SK-N-SH treated with all-trans-retinoic acid at 6 μM for 48 hours (cell line): ENCODE data around the gene JCAD.

Experiments
- ARNTL ChIP-seq: fragments of 450-650 bp; formaldehyde crosslinking; IDR thresholded peaks from 2 replicates; pipeline ENCODE4 v1.5.0; 2020; ENCODE audit warnings: low read depth, mild to moderate bottlenecking, moderate library complexity, borderline replicate concordance
- CREB5 ChIP-seq: fragments of 250-450 bp; sonication (Bioruptor Pico); IDR thresholded peaks from 2 replicates; pipeline ENCODE4 v1.5.1; 2020; ENCODE audit warnings: low read depth, mild to moderate bottlenecking, moderate library complexity
- CSDC2 ChIP-seq: fragments of 250-450 bp; sonication (Bioruptor Pico); IDR thresholded peaks from 2 replicates; pipeline ENCODE4 v1.5.0; 2020; ENCODE audit warnings: mild to moderate bottlenecking, moderate library complexity
- CSRNP3 ChIP-seq: fragments of 250-450 bp; sonication (Bioruptor Pico); IDR thresholded peaks from 2 replicates; pipeline ENCODE4 v1.5.1; 2021; ENCODE audit warnings: mild to moderate bottlenecking, moderate library complexity
- ESRRG ChIP-seq: fragments of 250-450 bp; sonication (Bioruptor Pico); IDR thresholded peaks from 2 replicates; pipeline ENCODE4 v1.6.1; 2021; ENCODE audit warnings: mild to moderate bottlenecking
- OSR1 ChIP-seq: fragments of 250-450 bp; sonication (Bioruptor Pico); IDR thresholded peaks from 2 replicates; pipeline ENCODE4 v1.8.0; 2022; ENCODE audit warnings: moderate library complexity, mild to moderate bottlenecking, inconsistent platforms
- RARB ChIP-seq: fragments of 250-450 bp; sonication (Bioruptor Pico); IDR thresholded peaks from 2 replicates; pipeline ENCODE4 v1.8.0; 2021; ENCODE audit warnings: mild to moderate bottlenecking, moderate library complexity
- SNAI2 ChIP-seq: fragments of 250-450 bp; sonication (Bioruptor Pico); IDR thresholded peaks from 2 replicates; pipeline ENCODE4 v1.5.0; 2020; ENCODE audit warnings: mild to moderate bottlenecking, moderate library complexity
- TCF4 ChIP-seq: fragments of 250-450 bp; sonication (Bioruptor Pico); IDR thresholded peaks from 2 replicates; pipeline ENCODE4 v1.8.0; 2021; ENCODE audit warnings: mild to moderate bottlenecking, moderate library complexity, borderline replicate concordance
- TOX ChIP-seq: fragments of 250-450 bp; sonication (Bioruptor Pico); IDR thresholded peaks from 2 replicates; pipeline ENCODE4 v1.8.0; 2021; ENCODE audit warnings: mild to moderate bottlenecking, moderate library complexity, borderline replicate concordance
- ZFP30 ChIP-seq: fragments of 450-650 bp; formaldehyde crosslinking; IDR thresholded peaks from 2 replicates; pipeline ENCODE4 v1.5.0; 2022; ENCODE audit warnings: mild to moderate bottlenecking, moderate library complexity
- TF ChIP-seq, protein P1 (sequence below): fragments of 250-450 bp; sonication (Bioruptor Pico); IDR thresholded peaks from 2 replicates; pipeline ENCODE4 v1.8.0; 2020; ENCODE audit warnings: mild to moderate bottlenecking, moderate library complexity, borderline replicate concordance
- TF ChIP-seq, protein P2 (sequence below): fragments of 250-450 bp; sonication (Bioruptor Pico); IDR thresholded peaks from 2 replicates; pipeline ENCODE4 v1.8.0; 2021; ENCODE audit warnings: low read depth, mild to moderate bottlenecking, moderate library complexity, borderline replicate concordance

- TF ChIP-seq OSR1 (CRISPR knock-in tag) (no peak), CSDC2 (CRISPR knock-in tag) (no peak), RARB (CRISPR knock-in tag) (no peak), CSRNP3 (CRISPR knock-in tag) (no peak), ZFP30 (CRISPR knock-in tag) (no peak), TOX (CRISPR knock-in tag) (no peak), CREB5 (CRISPR knock-in tag) (no peak), SNAI2 (CRISPR knock-in tag) (no peak), ARNTL (no peak), ESRRG (CRISPR knock-in tag) (no peak), TCF4 (CRISPR knock-in tag) (no peak)
- TF ChIP-seq, protein P1, sequence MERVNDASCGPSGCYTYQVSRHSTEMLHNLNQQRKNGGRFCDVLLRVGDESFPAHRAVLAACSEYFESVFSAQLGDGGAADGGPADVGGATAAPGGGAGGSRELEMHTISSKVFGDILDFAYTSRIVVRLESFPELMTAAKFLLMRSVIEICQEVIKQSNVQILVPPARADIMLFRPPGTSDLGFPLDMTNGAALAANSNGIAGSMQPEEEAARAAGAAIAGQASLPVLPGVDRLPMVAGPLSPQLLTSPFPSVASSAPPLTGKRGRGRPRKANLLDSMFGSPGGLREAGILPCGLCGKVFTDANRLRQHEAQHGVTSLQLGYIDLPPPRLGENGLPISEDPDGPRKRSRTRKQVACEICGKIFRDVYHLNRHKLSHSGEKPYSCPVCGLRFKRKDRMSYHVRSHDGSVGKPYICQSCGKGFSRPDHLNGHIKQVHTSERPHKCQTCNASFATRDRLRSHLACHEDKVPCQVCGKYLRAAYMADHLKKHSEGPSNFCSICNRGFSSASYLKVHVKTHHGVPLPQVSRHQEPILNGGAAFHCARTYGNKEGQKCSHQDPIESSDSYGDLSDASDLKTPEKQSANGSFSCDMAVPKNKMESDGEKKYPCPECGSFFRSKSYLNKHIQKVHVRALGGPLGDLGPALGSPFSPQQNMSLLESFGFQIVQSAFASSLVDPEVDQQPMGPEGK (CRISPR knock-in tag): no peak
- TF ChIP-seq, protein P2, sequence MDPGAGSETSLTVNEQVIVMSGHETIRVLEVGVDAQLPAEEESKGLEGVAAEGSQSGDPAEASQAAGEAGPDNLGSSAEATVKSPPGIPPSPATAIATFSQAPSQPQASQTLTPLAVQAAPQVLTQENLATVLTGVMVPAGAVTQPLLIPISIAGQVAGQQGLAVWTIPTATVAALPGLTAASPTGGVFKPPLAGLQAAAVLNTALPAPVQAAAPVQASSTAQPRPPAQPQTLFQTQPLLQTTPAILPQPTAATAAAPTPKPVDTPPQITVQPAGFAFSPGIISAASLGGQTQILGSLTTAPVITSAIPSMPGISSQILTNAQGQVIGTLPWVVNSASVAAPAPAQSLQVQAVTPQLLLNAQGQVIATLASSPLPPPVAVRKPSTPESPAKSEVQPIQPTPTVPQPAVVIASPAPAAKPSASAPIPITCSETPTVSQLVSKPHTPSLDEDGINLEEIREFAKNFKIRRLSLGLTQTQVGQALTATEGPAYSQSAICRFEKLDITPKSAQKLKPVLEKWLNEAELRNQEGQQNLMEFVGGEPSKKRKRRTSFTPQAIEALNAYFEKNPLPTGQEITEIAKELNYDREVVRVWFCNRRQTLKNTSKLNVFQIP (CRISPR knock-in tag): no peak
Measured at GRCh38 chr10:30002426-30003266, 56.7 kb downstream of the JCAD start.
